GM21717 (cell line): ENCODE results near the gene TEFM.
"Not testable (repeated sequence)": the region's sequence is repeated elsewhere in the genome, so short reads cannot be mapped to it uniquely, and the experiment has no call there.

ENCODE experiments used
- ATAC-seq: cut with Tn5 transposase; IDR thresholded peaks from one replicate; pipeline ENCODE4 v1.9.1; 2021; ENCODE audit warnings: mild to moderate bottlenecking, moderate library complexity; ENCODE audit not compliant: unreplicated experiment

The TEFM gene

GRCh38 chr17:30921544-30922196 lies 15.6 kb upstream of the TEFM start, which contains the start of gene ADAP2:
ADAP2 (plus strand) TSS chr17:30921945; CDS start chr17:30922015, 70 bp downstream.
- no peak for ATAC-seq

DNA sequence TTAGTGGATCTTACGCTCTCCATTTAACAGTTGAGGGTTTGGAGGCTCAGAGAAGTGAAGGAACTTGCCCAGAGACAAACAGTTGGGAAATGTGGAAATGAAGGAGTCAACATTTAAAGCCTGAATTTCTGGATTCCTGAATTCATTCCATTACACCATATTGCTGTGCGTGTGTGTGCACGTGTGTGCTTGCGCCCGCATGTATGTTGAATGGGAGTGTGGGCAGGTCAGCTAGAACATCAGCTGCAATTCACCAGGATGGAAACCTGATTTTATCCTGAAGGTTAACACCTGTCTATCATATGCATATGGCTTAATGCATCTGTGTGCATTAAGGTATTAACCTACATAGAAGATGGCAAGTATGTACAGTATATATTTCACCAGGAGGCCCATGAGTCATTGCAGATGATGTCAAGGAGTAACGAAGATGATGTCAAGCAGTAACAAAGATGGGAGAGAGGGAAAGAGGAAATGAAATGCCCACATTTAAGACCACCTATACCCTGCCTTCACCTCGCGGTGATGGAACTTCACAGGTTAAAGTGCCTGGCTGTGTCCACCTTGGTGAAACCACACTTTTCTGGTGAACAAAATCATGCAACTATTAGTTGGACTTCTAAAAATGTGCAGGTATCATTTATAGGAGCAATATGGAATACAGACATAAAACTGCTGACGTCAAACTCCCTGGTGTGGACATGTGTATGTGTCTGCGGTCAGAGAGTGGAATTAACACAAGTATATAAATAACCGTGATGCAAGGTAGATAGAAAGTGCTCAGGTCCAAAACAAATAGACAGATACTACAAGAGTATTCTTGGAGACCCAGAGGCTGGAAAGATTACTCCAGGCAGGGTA lies 14.9 kb upstream of the TEFM start:
- no peak for ATAC-seq

- ATAC-seq, result no peak
Measured at GRCh38 chr17:30920282-30920681, 14.2 kb upstream of the TEFM start.

GRCh38 chr17:30917050-30917449 lies 11.0 kb upstream of the TEFM start:
- no peak for ATAC-seq

- no peak for ATAC-seq
Measured at GRCh38 chr17:30915833-30916611, 10.0 kb upstream of the TEFM start.

DNA sequence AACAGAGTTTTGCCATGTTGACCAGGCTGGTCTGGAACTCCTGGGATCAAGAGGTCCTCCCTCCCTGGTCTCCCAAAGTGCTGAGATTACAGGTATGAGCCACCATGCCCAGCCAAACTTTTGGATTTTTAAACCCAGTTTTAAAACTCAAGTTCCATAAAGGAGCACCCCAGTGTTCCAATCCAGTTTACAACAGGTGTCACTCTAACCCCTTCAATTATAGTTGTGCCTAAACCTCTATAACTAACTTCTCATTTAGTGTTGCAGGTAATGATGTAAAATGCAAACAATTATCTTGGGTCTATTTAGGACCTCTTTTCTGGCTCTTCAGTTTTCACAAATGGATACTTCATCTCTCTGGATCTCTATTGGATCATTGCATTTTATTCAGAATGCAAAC lies 7.9 kb upstream of the TEFM start:
- ATAC-seq, result no peak

DNA sequence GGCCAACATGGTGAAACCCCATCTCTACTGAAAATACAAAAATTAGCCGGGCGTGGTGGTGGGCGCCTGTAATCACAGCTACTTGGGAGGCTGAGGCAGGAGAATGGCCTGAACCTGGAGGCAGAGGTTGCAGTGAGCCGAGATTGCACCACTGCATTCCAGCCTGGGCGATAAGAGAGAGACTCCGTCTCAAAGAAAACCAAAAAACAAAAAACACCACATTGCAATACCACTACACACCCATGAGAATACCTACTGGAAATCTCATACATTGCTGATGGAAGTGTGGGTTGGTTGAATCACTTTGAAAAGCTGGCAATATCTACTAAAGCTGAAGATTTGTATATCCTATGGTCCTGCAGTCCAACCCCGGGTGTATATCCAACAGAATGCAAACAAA lies 4.1 kb upstream of the TEFM start:
- not testable (repeated sequence) for ATAC-seq

GRCh38 chr17:30908717-30909420 lies 2.8 kb upstream of the TEFM start:
- ATAC-seq, result no peak

DNA sequence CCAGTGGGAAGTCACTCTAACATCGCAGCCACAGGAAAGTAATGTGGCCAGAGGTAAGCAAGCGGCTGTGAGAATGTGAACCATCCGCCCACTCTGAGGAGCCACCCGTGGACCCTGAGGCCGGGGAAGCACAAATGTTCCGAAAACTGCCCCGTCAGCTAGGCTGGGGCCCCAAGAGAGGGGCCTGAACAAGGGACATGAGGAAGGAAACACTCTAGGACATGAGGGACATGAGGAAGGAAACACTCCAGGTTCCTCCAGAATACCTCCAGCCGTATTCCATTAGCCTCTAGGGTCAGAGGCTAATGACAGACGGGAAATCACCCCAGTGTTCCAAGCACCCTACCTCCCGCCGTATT lies 317 bp downstream of the TEFM start:
- ATAC-seq, result no peak

DNA sequence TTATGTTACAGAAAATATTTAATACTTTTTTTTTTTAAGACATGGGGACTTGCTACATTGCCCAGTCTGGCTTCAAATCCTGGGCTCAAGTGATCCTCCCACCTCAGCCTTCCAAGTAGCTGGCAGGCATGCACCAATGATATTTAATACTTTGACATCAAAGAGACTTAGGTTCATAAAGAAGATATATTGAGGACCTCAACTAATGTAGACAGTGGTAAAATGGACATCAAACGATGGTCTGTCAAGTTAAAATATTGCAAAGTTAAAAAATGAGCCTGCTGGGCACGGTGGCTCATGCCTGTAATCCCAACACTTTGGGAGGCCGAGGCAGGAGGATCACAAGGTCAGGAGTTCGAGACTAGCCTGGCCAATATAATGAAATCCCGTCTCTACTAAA lies 8.7 kb downstream of the TEFM start:
- ATAC-seq, result no peak

- no peak for ATAC-seq
Measured at GRCh38 chr17:30894236-30894635, 11.8 kb downstream of the TEFM start.

GRCh38 chr17:30886187-30886586 lies 19.9 kb downstream of the TEFM start:
- ATAC-seq, result no peak

DNA sequence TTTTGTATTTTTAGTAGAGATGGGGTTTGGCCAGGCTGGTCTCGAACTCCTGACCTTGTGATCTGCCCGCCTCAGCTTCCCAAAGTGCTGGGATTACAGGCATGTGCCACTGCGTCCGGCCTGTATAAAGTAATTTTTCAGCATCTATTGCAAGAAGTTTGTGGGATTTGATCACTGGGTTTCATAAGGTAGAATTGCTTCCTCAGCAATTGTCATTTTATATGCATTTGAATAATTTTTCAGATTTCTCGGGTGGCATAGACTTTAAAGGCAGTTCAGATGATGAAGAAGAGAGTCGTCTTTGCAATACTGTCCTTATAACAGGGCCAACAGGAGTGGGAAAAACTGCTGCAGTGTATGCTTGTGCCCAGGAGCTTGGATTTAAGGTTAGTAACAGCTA lies 37.0 kb downstream of the TEFM start:
- ATAC-seq, result no peak

- no peak for ATAC-seq
Measured at GRCh38 chr17:30864636-30865035, 41.4 kb downstream of the TEFM start.

- ATAC-seq, result no peak
Measured at GRCh38 chr17:30858556-30859250, 47.3 kb downstream of the TEFM start.

DNA sequence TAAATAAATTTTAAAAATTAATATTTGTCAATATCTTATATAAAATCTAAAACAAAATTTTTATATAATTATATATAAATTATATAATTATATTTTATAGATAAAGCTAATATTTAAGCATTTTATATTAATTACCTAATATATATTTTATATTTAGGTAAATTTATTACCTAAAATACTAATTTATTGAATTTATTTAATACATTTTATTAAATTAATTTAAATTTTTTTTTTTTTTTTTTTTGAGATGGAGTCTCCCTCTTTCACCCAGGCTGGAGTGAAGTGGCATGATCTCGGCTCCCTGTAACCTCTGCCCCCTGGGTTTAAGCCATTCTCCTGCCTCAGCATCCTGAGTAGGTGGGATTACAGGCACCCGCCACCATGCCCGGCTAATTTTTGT lies 51.9 kb downstream of the TEFM start:
- no peak for ATAC-seq
